Brain microvascular endothelial cell (primary cell): ENCODE results near the gene GORASP1.

Experiments used
- DNase-seq: peaks from one replicate; pipeline ENCODE4 v3.0.0-alpha.2; 2020
- H3K27ac ChIP-seq: fragments of 250-450 bp; sonication (Bioruptor Pico); 2 replicates; pipeline ENCODE4 v1.5.1; 2020; ENCODE audit warnings: mild to moderate bottlenecking, moderate library complexity
- H3K27me3 ChIP-seq: fragments of 250-450 bp; sonication (Bioruptor Pico); replicated peaks from 2 replicates; pipeline ENCODE4 v1.5.1; 2020; ENCODE audit warnings: mild to moderate bottlenecking
- H3K36me3 ChIP-seq: fragments of 250-450 bp; sonication (Bioruptor Pico); replicated peaks from 2 replicates; pipeline ENCODE4 v1.5.1; 2020; ENCODE audit warnings: mild to moderate bottlenecking
- H3K4me3 ChIP-seq: 2 replicates; pipeline ENCODE4 v1.5.1; 2011; ENCODE audit warnings: low read depth, mild to moderate bottlenecking, control low read depth, low read length, moderate library complexity
- in situ Hi-C: cut with HindIII; loops from 2 replicates; pipeline ENCODE4 v1.10.0; 2017; ENCODE audit warnings: low sequenced_read_pairs, low pct_ligation_motif_present
- TF ChIP-seq, protein P1 (sequence below): IDR thresholded peaks from 2 replicates; pipeline ENCODE4 v1.5.1; 2011; ENCODE audit warnings: low read depth, mild to moderate bottlenecking, moderate library complexity, low read length, control low read depth, inconsistent platforms; ENCODE audit errors: missing control alignments

GORASP1 gene

DNA sequence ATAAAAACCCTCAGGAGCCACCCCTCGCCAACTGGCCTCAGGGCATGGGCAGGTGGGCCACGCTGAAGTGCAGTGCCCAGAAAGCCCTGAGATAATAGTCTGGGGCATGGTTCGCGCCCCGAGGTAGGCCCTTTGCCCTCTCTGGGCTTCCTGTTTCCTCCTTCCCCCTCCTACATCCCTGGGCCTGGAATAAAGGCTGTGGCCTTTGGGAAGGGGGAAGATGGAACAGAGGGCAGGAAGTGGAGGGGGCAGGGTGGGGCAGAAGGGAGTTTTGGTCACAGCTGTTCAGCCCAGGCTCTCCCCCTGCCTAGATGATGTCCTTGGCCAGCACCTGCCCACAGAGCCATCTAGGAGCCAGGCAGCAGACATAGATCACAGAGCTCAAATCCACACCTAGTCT lies 34.6 kb upstream of the GORASP1 start:
- Histone ChIP-seq H3K27ac (no peak overlapping the region), H3K27me3 (no peaks in the 10 kb centered on the region), H3K36me3 (peaks cover 63% of the 10 kb centered on the region), H3K4me3 (no peak overlapping the region)
- DNase-seq, result no peak
- in situ Hi-C loops, result no loop called here
- TF ChIP-seq, protein P1, sequence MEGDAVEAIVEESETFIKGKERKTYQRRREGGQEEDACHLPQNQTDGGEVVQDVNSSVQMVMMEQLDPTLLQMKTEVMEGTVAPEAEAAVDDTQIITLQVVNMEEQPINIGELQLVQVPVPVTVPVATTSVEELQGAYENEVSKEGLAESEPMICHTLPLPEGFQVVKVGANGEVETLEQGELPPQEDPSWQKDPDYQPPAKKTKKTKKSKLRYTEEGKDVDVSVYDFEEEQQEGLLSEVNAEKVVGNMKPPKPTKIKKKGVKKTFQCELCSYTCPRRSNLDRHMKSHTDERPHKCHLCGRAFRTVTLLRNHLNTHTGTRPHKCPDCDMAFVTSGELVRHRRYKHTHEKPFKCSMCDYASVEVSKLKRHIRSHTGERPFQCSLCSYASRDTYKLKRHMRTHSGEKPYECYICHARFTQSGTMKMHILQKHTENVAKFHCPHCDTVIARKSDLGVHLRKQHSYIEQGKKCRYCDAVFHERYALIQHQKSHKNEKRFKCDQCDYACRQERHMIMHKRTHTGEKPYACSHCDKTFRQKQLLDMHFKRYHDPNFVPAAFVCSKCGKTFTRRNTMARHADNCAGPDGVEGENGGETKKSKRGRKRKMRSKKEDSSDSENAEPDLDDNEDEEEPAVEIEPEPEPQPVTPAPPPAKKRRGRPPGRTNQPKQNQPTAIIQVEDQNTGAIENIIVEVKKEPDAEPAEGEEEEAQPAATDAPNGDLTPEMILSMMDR, result no peak

DNA sequence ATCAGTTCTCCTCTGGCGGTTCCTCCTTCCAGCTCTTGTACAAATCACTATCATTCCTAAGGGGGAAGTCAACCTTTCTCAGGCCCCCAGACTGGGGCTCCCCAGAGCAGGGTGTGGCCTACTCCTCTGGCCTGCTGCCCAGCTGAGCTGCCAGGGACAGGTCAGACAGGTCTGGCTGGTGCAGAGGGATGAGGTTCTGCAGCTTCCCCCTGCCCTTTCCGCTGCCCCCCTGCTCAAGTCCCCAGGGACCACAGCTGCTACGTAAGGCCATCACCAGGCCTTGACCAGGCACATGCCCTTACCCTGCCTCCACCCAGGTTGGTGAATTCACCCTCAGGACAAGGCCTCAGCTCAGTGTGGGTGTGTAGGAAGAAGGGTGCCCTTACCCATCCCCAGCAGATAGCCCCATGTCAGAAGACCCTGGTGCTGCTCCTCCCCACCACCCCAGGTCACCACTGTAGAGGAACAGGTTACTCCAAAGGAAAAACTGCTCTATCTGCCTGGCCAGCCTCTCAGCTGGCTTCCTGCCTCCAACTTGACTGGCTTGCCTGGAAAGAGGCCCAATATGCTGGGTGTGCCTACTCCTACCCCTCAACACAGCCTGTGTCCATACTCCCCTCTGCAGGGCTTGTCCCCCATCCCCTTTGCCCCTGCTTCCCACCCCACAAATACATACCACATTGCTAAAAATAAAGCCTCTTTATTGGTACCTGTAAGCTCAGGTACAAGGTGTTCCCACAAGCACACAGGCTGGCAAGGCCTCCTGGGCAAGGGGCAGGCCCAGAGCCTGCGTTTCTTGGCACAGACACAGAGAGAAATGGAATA lies 34.0 kb upstream of the GORASP1 start:
- DNase-seq, result no peak
- Histone ChIP-seq H3K27ac (no peak overlapping the region), H3K4me3 (no peak overlapping the region), H3K36me3 (peaks cover 62% of the 10 kb centered on the region), H3K27me3 (no peaks in the 10 kb centered on the region)
- in situ Hi-C loops, result no loop called here
- TF ChIP-seq, protein P1, result no peak

DNA sequence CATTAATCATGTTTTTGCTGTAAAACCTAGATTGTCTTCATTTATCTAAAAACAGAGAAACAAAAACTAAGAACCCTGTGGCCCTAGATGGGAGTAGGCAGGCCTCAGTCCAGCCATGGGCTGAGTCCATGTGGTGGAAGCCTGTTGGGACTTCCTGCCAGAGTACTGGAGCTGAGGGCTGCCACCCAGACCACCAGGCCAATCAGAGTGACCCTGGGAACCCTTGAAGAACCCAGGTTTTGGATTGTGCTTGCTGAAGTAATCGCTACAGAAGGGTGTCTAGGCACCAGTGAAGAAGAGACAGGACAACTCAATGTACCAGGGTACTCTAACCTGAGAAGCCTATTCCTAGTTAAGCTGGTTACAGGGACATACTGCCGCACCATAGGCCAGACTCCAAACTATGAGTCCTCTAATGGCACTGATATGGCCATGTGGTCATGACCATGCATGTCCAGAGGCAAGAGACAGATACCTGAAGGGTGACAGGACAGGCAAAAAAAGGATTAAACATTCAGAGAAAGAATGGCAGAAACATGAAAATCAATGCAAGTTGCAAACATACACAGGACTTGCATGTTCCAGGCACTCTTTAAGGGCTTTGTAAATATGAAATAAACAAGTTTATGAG lies 33.0 kb upstream of the GORASP1 start:
- H3K27ac ChIP-seq, result no peak overlapping the region
- H3K36me3 ChIP-seq, result peaks cover 53% of the 10 kb centered on the region
- no peak overlapping the region for H3K4me3 ChIP-seq
- TF ChIP-seq, protein P1, result no peak
- in situ Hi-C loops, result no loop called here
- H3K27me3 ChIP-seq, result no peaks in the 10 kb centered on the region
- DNase-seq, result no peak

DNA sequence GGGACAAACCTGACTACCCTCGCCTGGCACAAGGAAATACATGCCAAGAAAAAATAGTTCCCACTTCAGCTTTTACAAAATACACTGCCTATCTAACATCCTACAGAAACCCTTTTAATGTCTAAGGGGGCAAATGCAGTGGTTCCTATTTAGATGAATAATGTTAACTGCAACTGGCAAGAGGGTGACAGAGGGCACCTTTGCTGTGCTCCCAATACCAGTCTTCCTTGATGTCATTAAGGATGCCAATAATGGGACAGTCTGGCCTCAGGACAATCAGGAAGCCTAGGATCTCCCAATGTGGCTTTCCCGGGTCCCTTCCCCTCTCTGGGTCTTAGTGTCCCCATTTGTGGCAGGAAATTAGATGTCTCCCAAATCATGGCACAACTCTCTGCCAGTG lies 32.0 kb upstream of the GORASP1 start:
- peaks cover 45% of the 10 kb centered on the region for H3K36me3 ChIP-seq
- TF ChIP-seq, protein P1, result no peak
- H3K27me3 ChIP-seq, result no peaks in the 10 kb centered on the region
- H3K27ac ChIP-seq, result no peak overlapping the region
- in situ Hi-C loops, result no loop called here
- H3K4me3 ChIP-seq, result no peak overlapping the region
- no peak for DNase-seq

DNA sequence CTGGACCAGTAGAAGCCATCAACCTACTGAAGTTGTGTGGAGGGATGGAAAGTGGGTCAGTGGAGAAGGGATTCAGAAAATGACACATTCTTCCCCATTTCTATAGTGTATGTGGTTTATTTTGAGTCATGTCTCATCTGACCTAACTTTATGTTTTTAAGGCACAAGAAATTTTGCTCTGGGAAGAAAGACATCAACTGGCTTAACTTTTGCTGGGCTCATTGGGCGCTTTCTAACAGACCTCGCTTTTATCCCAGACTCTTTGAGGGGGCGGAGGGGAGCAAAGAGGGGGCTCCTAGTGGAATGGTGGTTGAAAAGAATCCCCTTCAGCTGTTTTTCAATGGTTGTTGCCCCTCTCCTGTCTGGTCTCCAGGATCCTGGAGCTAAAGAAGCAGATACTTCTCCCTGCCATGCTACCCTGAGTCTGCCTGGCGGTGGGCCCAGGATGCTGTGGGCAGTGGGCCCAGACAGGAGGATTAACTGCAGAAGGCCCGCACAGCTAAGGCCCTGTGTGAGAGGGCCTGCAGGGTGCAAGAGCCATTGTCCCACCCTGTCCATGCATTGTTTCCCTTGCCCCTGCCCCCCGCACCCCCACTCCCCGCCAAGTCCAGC lies 31.5 kb upstream of the GORASP1 start:
- in situ Hi-C loops, result no loop called here
- Histone ChIP-seq H3K4me3 (no peak overlapping the region), H3K27ac (no peak overlapping the region), H3K27me3 (no peaks in the 10 kb centered on the region), H3K36me3 (peaks cover 39% of the 10 kb centered on the region)
- TF ChIP-seq, protein P1, result no peak
- DNase-seq, result no peak
